IPS-18c (cell line): Measurements from ENCODE around the gene MACF1.
"Not testable (repeated sequence)": the region's sequence is repeated elsewhere in the genome, so short reads cannot be mapped to it uniquely, and the experiment has no call there.

Experiments
- H3K4me3 ChIP-seq: 2 replicates; pipeline ENCODE4 v1.7.0; 2013; ENCODE audit warnings: low read depth, mild to moderate bottlenecking, low read length, moderate library complexity; ENCODE audit not compliant: insufficient read depth
- H3K9me3 ChIP-seq: one replicate; pipeline ENCODE4 v1.6.1; 2013; ENCODE audit warnings: mild to moderate bottlenecking, low read length, moderate library complexity; ENCODE audit not compliant: control insufficient read depth, insufficient read depth

MACF1 gene

GRCh38 chr1:39205102-39205780 lies 746 bp downstream of the MACF1 start:
- H3K4me3 ChIP-seq, result no peak overlapping the region
- no peaks in the 10 kb centered on the region for H3K9me3 ChIP-seq

GRCh38 chr1:39205781-39206464 lies 1.4 kb downstream of the MACF1 start:
- Histone ChIP-seq H3K9me3 (no peaks in the 10 kb centered on the region), H3K4me3 (no peak overlapping the region)

GRCh38 chr1:39208360-39208759 lies 3.9 kb downstream of the MACF1 start:
- H3K4me3 ChIP-seq, H3K9me3 ChIP-seq: not testable (repeated sequence)

- Histone ChIP-seq H3K9me3 (no peaks in the 10 kb centered on the region), H3K4me3 (no peak overlapping the region)
These were observed 6.2 kb downstream of the MACF1 start for GRCh38 chr1:39210649-39211048.

GRCh38 chr1:39212499-39212898 lies 8.0 kb downstream of the MACF1 start:
- Histone ChIP-seq H3K4me3 (no peak overlapping the region), H3K9me3 (no peaks in the 10 kb centered on the region)

- no peak overlapping the region for H3K4me3 ChIP-seq
These were observed 9.1 kb downstream of the MACF1 start for GRCh38 chr1:39213511-39214002.

GRCh38 chr1:39214021-39214713 lies 9.7 kb downstream of the MACF1 start:
- Histone ChIP-seq H3K4me3 (no peak overlapping the region), H3K9me3 (no peaks in the 10 kb centered on the region)

More at GRCh38 chr1:39213511-39214002, 9.1 kb downstream of the MACF1 start:
- no peaks in the 10 kb centered on the region for H3K9me3 ChIP-seq

- no peak overlapping the region for H3K4me3 ChIP-seq
- H3K9me3 ChIP-seq, result no peaks in the 10 kb centered on the region
These were observed 10.2 kb downstream of the MACF1 start for GRCh38 chr1:39214714-39214997.

GRCh38 chr1:39214998-39215873 lies 10.7 kb downstream of the MACF1 start:
- no peak overlapping the region for H3K4me3 ChIP-seq
- no peaks in the 10 kb centered on the region for H3K9me3 ChIP-seq

GRCh38 chr1:39216771-39217170 lies 12.3 kb downstream of the MACF1 start:
- no peak overlapping the region for H3K4me3 ChIP-seq
- H3K9me3 ChIP-seq, result no peaks in the 10 kb centered on the region

- no peak overlapping the region for H3K4me3 ChIP-seq
These were observed 16.7 kb downstream of the MACF1 start for GRCh38 chr1:39220891-39221870.

GRCh38 chr1:39224295-39224829 lies 19.9 kb downstream of the MACF1 start:
- H3K4me3 ChIP-seq, result no peak overlapping the region

More at GRCh38 chr1:39220891-39221870, 16.7 kb downstream of the MACF1 start:
- no peaks in the 10 kb centered on the region for H3K9me3 ChIP-seq

GRCh38 chr1:39226836-39227235 lies 22.3 kb downstream of the MACF1 start:
- H3K9me3 ChIP-seq, result no peaks in the 10 kb centered on the region
- no peak overlapping the region for H3K4me3 ChIP-seq

More at GRCh38 chr1:39224295-39224829, 19.9 kb downstream of the MACF1 start:
- H3K9me3 ChIP-seq, result no peaks in the 10 kb centered on the region

GRCh38 chr1:39228252-39228651 lies 23.8 kb downstream of the MACF1 start:
- Histone ChIP-seq H3K9me3 (no peaks in the 10 kb centered on the region), H3K4me3 (no peak overlapping the region)

- no peaks in the 10 kb centered on the region for H3K9me3 ChIP-seq
- no peak overlapping the region for H3K4me3 ChIP-seq
These were observed 25.0 kb downstream of the MACF1 start for GRCh38 chr1:39229504-39229903.
